HG02610 (cell line): ENCODE measurements around the gene FOSL2.
A peak's percentile ranks its signal among the peaks of the same experiment; 100 is the strongest.

Experiments used
- ATAC-seq: cut with Tn5 transposase; IDR thresholded peaks from one replicate; pipeline ENCODE4 v1.9.1; 2021; ENCODE audit warnings: mild to moderate bottlenecking, moderate library complexity; ENCODE audit not compliant: unreplicated experiment

The FOSL2 gene

DNA sequence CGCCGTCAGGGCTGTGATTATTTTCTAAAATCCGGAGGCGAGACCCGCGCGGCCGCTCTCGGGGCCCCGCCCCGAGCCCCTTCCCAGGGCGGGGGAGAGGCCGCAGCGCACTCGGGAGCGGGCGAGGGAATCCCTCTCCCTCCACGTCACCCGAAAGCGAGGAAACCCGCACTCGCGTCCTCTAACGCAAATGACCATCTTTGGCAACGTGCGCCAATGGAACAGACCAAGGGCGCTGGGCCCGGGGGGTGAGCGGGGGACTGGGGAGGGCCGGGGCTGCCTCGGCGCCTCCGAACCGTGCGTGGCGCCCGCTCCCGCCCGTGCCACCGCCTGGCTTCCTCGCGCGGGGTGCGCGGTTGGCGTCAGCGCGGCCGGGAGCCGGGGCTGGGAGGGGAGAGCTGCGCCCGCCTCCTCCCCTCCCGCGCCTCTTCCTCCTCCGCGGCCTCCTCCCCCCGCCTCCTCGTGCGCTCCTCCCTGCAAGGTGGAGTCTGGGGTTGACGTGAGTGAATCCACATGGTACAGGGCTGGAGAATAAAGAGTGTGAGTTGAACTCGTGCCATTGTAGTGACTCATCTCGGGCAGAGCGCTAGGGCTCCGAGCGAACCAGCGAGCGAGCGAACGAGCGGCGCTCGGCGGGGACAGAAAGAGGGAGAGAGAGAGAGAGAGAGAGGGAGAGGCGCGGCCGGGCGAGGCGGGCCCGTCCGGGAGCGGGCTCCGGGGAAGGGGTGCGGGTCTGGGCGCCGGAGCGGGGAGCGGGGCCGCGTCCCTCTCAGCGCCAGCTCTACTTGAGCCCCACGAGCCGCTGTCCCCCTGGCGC is at the start of gene FOSL2:
TSS of gene FOSL2 (plus strand) at position 562 of the 817 bp plus-strand sequence. CDS start 863 bp downstream, outside the sequence.
- ATAC-seq, result peak; percentile 85

- no peak for ATAC-seq
These were observed 49.3 kb upstream of the FOSL2 start for GRCh38 chr2:28343184-28343942.

GRCh38 chr2:28343971-28344715 is 48.5 kb upstream of the FOSL2 start:
- no peak for ATAC-seq

DNA sequence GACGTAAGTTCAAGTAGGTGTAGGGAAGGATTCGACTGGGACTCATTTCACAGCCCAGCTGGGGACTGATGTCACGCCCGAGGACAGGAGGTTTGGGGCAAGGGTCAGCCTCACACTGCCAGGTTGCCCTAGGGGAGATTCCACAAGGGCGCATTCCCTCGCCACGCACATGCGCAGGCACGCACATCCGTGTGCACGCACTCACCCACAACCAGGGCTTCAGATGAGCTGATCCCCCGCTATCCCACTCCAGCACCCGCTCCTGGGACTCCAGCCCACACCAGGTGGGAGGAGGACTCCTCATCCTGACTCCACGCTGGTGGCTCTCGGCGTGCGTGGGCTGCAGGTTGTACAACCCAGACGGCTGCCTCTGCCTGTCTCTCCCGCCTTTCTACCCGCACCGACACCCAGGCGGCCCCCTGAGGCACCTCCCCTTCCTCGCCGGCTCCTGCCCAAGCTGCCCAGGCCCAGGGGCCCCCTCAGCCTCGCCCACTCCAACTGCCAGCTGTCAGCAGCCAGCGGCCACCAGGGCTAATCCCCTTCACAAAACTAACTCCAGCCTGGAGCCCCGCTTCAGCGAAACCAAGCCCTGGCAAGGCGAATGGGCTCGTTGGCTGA is 47.8 kb upstream of the FOSL2 start:
- no peak for ATAC-seq

GRCh38 chr2:28345619-28346018 is 47.0 kb upstream of the FOSL2 start:
- ATAC-seq, result no peak

DNA sequence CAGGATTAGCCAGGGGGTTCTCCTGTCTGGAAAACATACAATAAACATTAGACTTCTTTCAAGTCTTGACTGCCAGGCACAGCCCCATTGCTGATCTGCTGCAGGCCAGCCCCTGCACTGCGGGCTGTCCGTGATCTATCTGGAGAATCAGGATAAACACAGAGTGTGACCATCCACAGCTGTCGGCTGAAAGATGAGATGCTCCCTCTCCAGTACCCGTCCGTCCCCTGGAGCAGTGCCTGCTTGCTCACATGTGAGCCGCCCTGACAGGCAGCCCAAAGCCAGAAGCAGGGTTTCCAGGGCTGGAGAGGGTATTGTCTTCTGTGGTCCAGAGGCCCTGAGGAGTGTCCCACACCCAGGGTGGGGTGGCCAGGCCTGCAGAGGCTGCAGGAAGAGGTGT is 46.1 kb upstream of the FOSL2 start:
- ATAC-seq, result no peak

GRCh38 chr2:28347193-28347592 is 45.5 kb upstream of the FOSL2 start:
- no peak for ATAC-seq

DNA sequence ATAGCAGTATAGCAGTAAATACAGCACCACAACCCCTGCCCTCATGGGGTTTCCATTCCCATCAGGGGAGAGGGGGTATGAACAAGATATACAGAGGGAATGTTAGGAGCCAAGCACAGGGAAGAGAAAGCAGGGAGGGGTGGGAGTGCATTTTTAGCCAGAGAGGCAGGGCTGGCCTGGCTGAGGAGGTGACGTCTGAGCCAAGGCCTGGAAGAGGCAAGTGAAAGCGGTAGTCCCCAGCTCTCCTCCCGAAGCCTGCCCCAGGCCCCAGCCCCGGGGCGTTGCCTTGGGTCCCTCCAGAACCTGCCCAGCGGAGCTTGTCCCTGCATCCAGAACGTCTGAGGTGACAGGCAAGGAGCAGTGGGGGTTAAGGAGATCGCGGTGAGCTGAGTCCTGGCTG is 45.1 kb upstream of the FOSL2 start:
- ATAC-seq, result no peak

DNA sequence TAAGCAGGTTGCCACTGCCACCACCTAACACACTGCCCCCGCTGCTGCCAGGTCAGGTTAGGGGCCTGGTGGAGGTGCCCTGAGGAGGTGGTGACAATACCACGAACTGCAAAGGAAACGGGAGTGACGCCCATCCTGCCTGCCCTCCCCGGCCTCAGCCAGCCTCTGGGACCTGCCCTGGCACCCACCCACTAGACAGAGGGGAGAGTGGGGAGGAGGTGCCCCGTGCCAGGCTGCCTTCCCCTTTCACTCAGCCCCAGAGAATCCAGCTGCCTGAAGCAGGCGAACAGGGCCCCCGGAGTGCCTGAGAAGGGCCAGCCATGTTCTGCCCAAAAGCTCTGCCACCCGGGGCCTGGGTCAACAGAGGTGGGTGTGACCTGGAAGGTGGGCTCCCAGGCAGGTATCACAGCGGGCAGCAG is 44.5 kb upstream of the FOSL2 start:
- ATAC-seq, result no peak

GRCh38 chr2:28348921-28349320 is 43.7 kb upstream of the FOSL2 start:
- ATAC-seq, result no peak

- ATAC-seq, result no peak
These were observed 43.0 kb upstream of the FOSL2 start for GRCh38 chr2:28349546-28350165.

GRCh38 chr2:28350196-28350595 is 42.5 kb upstream of the FOSL2 start:
- ATAC-seq, result no peak

- no peak for ATAC-seq
These were observed 41.8 kb upstream of the FOSL2 start for GRCh38 chr2:28350791-28351285.

DNA sequence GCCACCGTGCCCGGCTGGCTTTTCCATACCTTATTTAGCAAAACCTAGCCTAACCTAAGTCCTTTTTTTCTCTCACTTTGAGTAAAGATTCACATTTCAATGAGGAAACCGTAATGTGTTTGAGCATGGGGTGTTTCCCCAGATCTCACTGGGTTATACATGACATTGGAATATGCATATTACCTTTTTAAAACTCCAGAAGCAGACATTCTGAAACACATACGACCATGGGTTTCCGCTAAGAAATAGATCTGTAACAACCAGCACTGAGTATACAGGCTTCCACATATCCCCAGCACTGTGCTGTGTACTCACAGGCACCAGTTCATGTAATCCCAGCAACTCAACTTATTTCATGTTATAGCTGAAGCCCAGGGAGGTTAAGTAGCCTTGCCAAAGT is 41.0 kb upstream of the FOSL2 start:
- no peak for ATAC-seq

- ATAC-seq, result no peak
These were observed 40.6 kb upstream of the FOSL2 start for GRCh38 chr2:28352104-28352503.

GRCh38 chr2:28352610-28353195 is 40.0 kb upstream of the FOSL2 start:
- no peak for ATAC-seq

DNA sequence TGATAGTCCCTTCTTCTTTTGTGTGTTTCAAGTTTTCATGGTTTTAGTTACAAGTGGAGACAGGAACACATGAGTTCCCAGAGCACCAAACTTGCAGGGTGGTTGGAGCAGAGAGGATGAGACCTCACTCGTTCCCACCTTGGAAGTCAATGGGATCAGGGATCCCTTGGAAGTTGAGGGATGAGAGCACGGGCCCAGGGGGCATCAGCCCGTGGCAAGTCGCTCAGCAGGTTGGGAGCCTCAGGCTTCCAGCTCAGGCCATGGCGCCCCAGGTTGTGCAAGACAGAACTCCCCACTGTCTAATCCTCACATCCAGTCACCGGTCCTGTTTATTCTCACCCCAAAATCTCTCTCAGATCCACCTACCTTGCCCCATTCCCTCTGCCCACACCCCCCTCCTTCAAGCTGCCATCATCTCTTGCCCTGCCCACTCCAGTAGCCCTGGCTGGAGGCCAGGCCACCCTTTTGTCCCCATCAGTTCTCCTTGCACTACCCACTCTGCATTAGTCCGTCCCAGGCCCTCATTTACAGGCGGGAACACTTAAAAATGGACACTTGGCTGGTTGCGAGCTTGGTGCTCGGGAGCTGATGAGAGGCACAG is 37.6 kb upstream of the FOSL2 start:
- no peak for ATAC-seq

GRCh38 chr2:28355521-28356094 is 37.0 kb upstream of the FOSL2 start:
- no peak for ATAC-seq
